GM19395 (cell line): Measurements from ENCODE around the gene XPR1.

ENCODE experiments used
- ATAC-seq: cut with Tn5 transposase; IDR thresholded peaks from one replicate; pipeline ENCODE4 v1.9.1; 2021; ENCODE audit warnings: mild to moderate bottlenecking, moderate library complexity; ENCODE audit not compliant: unreplicated experiment

XPR1 gene

DNA sequence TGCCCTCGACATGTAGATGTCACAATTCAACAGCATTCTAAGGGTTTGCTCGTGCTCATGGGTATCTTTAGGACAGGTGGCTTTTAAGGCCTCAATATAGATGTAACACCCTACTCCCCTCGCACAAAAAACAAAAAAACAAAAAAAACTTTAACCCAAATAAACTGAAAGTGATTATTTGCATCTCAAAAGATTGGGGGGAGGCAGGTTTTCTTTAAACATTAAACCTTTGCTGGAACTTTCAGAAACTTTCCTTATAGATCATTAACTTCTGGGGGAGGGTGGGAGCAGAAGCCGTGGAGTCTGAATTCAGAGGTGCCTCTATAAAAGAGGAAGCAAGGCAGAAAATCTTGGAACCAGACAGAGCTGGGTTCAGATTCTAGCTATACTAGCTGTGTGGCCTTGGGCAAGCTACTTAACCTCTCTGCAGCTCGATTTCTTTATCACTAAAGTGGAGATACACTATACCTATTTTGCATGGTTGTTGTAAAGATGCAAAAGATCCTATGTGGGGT lies 277.7 kb downstream of the XPR1 start:
- peak; percentile 53 for ATAC-seq

DNA sequence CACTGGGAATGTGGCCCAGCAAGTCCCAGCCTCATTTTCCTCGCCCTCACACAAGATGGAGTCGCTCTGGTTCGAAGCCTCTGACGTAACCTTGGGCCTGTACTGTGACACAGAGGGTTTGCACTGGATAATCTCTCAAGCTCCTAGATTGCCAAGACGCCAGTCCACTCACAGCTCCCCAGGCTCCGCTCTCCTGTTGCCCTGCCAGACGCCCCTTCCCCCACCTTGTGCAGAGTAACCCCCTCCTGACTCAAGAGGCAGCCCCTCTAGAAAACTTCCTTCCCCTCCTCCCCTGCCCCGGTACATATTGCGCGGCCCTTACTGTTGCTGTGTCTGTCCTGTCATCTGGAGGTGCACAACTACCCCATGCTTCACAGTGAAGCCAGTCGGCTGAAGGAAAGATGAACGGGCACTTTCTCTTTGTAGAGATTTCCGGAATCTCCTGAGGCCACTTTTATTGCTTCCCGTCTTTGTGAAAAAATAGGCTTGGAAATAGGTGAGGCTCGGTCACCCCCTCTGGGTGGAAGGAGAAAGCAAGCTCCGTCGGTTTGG lies 279.9 kb downstream of the XPR1 start:
- ATAC-seq = no peak

DNA sequence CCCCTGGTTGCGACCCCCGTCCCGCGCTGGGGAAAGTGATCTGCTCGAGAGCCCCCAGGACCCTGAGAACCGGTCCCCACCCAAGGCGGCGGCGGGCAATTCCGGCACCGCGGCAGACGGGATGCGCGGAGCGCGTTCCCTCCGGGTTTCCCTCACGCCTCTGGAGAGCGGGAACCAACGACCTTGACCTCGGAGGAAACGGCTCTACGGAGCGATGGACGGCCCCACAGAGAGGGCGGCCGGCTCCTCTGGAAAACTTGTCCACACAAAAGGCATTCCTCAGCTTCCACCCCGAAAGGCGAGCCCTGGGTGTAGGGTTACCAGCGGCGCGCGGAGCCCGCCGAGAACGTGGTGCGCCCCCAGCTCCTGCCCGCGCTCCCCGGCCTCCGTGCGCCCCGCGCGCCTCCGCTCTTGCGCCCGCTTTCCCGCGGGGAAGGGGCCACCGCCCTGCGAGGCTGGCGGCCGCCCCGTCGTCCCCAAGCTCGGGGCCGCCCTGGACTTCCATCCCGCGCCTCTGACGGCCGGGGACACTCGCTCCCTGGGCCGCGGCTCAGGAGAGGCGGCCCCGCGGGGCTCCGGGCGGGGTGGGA lies 280.5 kb downstream of the XPR1 start:
- no peak for ATAC-seq

DNA sequence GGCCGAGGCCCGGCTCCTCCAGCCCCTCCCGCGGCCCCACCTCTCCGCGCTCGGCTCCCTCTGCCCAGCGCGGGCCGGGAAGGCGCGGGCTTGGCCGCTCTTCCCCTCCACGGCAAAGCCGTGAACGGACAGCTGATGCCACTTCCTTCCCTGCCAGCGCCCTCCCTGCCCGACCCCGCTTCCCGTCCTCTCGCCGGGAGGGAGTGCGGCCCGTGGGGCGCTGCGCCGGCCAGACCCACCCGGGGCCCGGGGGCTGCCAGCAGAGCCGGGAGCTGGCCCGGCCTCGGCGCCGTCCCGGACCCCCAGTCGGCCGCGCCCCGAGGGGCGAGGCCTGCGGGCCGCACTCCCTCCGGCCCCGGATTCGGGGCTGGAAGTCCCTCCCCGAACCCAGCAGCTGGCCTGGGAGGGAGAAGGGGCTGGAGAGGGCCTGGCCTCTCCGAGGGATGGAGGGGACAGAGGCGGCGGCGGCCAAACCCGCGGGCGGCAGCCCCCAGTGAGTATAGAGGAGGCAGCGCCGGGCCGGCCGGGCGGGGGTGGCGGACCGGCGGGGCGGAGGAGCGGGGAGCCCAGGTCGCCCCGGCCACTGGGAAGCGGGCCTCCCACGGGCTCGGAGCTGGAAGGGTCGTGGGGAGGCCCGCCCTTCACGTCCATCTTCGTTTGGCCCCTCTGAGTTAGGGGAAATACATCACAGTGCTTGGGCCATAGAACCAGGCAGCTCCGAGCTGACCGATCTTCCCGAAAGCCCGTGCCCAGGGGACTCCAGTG lies 281.2 kb downstream of the XPR1 start, which contains the start of gene KIAA1614:
TSS of gene KIAA1614 (plus strand) at position 97 of the 765 bp plus-strand sequence. CDS start at position 444, 347 bp downstream.
- ATAC-seq = no peak

DNA sequence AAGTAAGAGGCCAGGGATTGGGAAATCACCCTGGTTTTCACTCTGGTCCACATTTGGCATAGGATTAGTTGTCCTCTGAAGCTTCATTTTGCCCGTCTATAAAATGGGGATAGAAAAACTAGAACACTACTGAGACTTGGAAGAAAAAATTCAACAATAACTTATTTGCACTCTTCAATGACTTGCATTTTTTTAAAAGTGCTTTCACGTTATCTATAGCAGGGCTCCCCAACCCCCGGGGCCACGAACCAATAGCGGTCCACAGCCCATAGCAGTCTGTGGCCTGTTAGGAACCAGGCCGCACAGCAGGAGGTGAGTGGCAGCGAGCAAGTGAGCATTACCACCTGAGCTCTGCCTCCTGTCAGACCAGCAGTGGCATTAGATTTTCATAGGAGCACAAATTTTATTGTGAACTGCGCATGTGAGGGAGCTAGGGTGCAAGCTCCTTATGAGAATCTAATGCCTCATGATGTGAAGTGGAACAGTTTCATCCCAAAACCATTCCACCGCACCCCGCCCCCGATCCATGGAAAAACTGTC lies 283.7 kb downstream of the XPR1 start:
- no peak for ATAC-seq

DNA sequence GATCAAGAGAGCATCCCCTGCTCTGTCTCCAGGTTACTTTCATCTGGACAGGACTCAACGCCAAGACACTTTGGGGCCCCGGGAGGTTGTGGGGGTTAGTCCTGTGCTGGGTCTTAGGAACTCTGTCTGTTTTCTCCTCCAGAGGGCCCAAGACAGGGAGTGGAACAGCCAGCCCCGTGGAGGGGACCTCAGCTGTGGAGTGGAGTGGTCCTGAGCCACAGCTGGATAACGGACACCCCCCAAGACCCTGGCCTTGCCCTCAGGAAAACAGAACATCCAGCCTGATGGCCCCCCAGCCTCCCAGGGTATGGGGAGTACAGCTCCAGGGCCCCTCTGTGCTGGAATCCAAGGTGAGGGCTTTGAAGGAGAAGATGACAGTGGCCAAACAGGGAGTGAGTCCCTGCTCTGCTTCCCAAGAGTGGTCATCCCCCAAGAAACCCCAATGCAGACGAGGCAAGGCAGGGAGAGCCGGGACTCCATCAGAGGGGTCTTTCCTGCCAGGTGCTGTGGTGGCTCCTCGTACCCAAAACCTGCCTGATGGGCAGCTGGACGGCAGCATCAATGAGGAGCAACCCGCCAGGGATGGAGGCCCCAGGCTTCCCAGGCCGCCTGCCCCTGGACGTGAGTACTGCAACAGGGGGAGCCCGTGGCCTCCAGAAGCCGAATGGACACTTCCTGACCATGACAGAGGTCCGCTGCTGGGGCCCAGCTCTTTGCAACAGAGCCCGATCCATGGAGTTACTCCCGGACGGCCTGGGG lies 284.4 kb downstream of the XPR1 start:
- no peak for ATAC-seq

DNA sequence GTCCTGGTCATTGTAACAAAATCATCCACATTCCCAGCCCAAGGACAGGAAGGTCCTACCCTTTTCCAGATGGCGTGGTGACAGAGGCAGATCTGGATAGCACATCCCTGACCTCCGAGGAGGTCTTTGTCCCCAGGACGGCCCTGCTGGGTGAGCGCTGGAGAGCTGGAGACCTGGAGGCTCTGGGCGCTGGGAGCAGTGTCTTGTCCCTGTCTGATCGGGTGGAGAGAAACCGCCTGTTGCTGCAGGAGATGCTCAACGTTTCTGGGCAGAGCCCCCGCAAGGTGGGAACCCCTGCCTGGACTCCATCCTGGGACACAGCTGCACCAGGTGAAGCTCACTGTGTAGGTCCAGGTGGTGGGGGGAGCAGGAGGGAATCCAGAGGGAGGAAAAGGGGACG lies 284.9 kb downstream of the XPR1 start:
- no peak for ATAC-seq

DNA sequence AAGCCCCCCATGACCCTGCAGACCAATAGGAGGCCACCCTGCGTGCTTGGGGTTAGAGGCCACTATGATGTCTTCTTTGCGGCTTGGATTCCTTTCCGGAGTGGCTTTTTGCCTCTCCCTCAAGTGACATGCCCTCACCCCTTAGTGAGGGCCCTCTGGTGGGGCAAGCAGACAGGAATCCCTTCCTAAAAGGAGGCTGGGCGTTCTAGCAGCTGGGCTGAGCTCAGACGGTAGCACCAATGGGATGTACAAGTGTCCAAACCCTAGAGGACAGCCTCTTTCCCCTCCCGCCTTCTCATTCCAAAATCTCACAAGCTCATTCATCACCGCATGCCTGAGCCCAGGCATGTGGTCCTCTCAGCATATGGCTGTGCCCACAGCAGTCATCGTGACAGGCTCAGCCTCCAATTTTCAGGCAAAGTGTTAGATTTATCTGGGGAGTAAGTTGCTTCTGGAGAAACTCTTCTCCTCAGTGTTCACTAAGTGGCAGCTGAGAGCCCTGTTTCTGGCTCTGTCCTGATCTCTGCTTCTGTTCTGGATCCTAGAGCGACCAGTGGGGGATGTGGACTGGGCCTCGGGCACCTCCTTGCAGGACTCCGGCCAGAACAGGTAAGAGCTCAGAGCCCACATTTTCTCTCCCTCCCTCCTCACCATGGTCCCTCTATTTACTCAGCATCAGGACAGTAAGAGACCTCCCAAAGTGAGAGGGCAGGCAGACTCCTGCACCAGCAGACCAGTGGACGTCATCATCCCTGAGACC lies 285.7 kb downstream of the XPR1 start:
- no peak for ATAC-seq

DNA sequence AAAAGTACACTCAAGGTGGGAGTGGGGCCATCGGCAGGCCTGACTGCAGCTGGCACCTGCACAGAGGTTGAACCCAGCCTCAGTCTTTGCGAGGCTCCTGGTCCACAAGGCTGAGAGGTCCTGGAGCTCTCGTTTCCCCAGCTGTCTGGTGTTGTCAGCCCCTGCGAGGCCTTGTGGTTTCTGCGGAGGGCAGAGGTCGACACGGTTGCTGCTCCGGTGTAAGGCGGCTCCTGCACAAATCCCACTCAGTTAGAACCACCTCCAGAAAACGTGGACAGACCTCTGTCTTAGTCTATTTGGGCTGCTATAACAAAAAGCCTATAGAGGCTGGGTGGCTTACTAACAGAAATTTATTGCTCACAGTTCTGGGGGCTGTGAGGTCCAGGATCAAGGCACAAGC lies 286.7 kb downstream of the XPR1 start:
- no peak for ATAC-seq

DNA sequence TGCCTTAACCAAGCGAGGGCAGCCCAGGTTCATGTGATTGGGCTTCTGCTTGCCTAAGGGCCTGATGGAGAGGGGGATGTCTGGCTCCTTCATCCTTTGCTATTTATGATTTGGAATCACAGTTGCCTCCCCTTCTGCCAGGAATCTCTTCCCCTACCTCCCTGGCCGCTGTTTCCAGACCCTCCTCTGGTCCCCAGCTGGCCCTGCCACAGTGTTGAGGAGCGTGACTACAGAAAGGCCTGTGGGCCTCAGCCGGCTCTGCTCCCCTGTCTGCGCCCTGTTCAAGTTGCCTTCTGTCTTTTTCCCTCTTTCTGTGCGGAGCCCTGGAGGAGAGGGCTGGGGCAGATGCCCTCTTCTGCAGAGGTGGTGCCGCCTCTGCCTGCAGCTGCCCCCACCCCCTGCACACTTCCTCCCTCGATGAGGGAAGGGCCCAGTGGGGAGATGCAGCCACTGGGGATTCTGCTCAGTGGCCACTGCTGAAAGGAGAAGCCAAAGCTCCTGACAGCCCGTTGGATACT lies 287.4 kb downstream of the XPR1 start:
- ATAC-seq = no peak

DNA sequence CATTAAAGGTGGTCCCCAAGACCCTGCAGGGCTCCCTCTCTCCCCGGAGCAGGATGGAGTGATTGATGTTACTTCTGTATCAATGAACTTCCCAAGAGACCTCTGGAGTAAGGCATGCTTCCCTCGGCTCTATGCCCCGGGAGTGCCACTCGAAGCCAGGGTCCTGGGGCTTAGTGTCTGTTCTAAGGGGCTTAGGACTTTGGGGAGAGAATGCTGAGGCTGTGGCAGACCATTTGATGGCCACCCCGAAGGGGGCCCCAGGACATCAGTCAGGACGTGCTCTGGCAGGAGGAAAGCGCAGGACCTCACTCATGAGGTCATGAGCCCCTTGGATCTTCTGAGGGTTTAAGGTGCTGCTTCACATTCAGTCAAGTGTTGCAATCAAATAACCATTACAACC lies 288.4 kb downstream of the XPR1 start:
- no peak for ATAC-seq

DNA sequence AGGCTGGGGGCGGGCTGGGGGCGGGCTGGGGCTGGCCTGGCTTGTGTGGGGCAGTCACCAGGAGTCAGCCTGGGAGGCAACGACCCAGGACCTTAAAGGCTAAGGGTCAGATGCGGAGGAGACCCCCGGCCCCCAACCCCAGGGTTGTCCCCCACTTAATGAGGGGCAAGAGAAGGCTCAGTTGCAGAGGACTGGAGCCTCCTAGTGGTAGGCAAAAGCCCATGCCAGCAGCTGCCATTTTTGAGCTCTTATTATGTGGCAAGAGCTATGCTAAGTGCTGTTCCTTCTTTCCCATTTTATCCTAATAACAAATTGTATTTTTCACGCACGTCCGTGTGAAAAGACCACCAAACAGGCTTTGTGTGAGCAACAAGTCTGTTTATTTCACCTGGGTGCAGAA lies 288.9 kb downstream of the XPR1 start:
- ATAC-seq = no peak

DNA sequence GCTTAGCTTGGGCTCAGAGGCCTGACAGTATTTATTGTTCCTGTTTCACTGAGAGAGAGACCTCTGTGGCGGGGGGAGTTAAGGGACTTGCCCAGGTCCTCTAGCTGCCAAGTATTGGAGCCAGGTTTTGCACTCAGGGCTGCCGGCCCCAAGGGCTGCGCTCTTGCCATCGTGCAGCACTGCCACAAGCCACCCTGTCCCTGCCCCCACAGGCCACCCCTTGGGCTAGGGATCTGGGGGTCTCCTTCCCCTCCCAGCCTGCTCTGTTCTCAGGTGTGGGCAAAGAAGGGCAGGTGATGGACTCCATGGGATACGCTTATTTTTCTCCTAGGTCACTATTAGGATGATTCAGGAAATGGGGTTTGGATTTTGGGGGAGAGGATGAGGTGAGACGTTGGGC lies 289.6 kb downstream of the XPR1 start:
- ATAC-seq = no peak

DNA sequence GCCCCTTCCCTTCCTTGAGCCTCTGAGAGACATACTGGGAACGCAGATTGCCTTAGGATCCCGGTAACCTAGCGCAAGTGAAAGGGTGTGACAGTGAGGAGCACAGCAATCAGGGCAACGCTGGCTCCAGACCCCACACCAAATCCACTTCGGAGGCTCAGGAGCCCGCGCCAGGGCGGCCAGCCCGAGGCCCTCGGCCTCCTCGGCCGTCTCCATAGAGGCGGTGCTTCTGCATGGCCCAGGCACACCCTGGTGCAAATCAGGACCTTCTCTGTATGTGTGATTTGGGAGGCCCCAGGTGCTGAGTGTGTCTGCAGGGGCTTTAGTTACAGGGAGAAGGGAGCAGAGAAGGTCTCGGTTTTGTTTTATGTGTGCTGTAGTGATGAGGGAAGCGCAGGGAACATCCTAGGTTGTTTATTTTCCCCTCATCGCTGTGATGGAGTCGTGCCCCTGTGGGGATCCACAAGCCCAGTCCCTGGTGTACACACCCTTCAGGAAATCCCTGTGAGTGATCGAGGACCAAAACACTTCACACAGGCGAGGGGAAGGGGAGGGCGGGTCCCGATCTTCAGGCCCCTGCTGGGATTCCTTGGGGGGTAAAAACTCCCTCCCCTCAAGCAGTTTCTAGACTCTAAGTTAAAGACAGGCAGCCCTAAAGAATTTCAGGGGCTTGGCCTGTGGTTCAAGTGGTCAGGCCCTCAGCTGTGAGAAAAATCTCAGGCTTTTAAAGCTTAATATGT lies 290.2 kb downstream of the XPR1 start:
- ATAC-seq = no peak

DNA sequence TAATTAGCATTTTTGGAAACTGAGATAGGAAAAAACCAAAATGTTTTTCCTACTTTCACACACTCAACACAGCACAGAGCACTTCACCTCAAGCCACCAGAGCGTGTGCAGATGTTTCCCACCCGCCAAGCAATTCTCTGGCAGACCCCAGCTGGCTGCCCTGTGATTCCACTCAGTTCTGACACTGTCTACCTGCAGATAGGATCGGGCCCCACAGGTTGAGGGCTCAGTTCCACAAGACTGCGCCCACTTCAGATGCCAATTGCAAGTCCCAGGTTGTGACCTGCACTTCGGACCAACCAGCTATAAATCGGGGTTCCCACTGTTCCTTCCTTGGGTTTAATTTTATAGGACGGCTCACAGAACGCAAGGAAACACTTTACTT lies 290.8 kb downstream of the XPR1 start:
- no peak for ATAC-seq

DNA sequence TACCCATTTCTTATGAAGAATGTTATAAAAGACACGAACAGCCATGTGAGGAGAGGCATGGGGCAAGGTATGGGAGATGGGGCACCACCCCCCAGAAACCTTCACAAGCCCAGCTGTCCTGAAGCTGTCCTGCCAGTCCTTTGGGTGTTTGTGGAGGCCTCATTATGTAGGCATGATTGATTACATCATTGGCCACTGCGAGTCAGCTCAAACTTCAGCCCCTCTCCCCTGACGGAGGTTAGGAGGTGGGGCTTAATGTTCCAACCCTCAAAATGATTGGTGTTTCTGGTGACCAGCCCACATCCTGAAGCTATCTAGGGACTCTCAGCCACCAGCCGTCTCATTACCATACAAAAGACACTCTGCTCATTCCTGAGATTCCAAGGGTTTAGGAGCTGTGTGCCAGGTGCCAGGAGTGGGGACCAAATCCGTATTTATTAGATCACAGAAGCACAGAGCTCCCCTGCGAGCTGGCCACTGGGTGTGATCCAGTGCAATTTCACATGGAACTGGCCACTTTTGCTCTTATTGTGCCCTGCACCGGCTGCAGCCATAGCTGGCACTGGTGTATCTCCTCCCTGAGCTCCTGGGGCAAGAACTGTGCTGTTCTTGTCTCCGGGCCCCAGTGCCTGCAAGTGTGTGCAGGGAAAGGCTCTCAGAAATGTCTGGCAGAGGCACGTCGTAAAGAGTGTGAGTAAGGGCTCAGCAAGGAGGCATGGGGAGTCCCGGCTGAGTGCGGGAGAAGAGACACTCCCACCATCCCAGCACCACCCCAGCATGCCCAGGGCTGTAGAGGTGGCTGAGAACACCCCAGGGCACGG lies 291.4 kb downstream of the XPR1 start:
- no peak for ATAC-seq

DNA sequence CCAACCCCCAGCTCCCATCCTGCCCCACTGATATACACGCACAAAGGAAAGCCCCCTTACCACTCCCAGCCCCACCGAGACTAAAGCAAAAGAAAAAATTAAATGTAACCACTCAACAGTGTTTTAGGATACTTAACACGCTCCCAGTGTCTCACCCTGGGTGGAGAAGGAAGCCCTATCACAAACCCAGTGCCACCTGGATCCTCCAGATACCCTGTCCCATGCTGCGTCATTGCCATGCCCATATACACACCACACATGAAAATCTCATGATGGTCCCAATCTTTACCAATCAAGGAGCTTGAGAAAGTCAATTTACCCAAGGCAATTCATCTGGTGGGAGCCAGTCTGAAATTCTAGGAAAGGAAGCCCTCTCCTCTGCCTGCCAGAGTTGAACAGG lies 292.1 kb downstream of the XPR1 start:
- ATAC-seq = no peak

DNA sequence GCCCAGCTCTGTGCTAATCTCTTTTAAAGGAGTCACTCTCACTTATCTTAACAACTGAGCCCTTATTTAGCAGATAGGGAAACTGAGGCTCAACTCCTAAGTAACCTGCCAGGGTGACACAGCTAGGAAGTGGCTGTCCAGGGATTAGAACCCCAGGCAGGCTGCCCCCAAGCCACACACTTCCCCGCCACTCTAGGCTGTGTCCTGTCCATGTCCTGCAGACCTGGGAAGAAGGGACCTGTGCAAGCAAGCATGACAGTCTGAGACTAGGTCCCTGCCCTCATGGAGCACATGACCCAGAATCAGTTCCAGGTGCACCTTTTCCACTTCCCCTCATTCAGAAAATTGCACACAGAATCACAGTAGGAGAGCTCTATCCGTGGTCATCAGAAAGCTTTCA lies 293.1 kb downstream of the XPR1 start:
- no peak for ATAC-seq
